ENCODE data around the gene GABRR2.

GABRR2 gene

DNA sequence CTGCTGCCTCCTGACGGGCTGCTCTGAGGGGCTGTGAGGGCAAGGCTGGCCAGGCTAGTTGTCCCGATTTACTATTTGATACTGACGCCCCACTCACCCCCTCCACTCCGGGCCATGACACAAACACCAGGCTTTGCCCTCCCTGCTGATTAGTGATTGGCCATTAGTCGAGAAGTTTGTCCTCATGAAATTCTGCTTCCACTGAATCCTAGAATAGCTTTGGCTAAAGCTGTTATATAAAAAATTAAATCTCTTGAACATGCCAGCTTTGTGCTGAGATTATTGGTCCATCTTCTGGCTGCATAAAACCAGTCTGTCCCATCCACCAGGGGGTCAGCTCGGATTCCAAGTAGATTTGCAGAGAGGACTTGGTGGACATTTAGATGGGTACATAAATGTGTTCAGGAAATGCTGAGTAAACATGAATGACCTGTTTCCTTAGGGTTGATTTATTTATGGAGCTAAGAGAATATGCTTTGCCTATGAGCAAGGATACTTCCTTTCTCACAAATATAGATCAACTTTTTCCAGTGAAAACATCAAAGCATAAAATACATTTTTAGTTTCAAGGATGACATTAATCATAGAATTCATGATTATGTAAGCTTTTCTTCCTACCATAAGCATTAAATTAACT, at the start of gene GABRR2:
GABRR2 (minus strand) TSS at position 51 of the 637 bp plus-strand sequence. CDS start 134 bp downstream, outside the sequence.
- no peak for DNase-seq

DNA sequence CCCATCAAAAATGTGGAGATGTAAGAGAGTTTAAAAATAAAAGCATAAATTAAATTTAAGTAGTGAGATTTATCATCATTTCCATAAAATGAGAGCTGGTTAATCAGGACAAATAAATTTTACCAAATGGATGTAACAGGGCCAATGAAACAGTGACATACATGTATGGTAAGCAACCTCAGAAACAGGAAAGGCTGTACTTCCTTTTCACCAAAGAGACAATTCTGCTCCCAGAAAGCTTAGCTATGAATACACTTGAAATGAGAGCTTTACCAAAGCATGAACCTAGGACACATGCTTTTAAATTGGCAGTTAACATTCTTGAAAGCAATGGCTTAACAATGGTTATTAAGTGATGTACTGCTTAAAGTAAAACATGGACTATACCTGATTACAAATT, 49.5 kb upstream of the GABRR2 start:
- no peak for DNase-seq

DNA sequence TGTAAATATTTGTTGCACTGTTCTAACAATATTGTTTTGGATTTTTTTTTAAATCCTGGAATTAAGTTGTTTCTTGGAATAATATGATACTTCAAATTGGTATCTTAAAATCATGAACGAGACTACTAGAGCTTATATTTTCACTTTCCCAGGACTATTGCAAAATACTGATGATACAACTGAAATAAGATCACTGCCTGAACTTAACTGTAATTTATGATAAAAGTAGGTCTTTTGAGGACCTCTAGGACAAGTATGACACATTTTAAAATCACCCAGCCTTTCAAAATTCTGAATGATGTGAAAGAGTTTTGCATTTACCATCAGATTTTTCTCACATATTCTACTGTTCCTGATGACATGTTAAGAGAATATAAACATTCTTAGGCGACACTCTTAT, 46.1 kb upstream of the GABRR2 start:
- no peak for DNase-seq

DNA sequence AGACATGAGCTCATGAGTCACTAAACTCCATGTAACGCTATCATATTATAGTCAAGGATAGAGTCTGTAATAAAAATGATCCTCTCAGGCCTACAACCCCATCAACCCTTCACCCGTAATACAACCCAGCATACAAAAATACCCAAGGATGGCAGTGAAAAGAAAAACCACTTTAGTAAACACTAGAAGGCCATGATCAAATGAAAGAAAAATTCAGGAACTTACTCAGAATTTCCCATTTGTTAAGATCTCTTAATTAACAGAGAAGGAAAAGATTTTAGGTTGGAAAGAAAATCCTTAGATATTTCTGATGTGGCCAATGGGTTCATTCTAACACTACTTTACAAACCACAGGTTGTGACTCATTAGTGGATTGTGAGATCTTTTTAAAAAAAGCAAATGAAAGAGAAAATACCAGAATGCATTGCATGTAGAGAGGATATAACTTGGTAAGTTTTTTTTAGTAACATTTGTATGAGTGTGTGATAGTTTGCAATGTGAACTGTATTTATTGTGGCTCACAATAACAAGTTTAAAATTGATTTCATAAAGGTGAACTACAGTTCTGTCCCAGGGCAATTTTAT, 45.4 kb upstream of the GABRR2 start:
- no peak for DNase-seq

DNA sequence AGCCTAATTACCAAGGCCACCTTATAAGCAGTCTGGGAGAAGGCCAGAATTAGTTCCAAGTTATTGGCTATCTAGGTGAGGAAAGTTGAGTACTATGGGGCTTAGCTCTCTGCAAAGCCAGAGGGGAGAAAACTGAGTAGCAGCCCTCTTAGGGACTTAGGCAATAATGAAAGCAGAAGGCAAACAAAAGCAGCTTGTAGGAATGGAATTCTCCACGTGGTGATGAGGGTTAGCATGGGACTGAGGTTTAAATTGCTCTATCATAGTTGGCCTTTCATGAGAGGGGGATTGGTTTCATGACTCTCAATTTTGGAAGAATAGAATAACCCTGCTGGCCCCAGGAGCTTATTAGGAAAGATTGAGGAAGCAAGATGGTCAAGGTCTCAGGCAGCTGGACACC, 44.5 kb upstream of the GABRR2 start:
- no peak for DNase-seq

DNA sequence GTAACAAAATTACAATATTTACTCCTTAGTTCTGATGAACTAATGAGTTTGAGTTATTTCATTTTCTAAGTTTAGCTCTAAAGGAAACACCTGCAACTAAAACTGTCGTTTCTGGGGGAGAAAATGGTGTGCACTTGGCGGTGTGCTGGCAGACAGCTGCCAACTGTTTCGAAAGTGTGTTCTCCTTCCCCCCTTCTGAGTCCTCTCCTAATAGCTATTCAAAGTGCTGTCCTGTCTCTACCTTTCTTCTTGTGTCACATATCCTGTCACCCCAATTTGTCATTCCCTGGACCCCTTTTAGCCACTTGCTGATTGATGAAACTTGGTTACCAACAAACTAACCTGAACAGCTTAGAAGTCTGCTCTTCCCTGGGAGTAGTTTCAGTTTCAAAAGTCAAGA, 42.3 kb upstream of the GABRR2 start:
- DNase-seq = no peak

DNA sequence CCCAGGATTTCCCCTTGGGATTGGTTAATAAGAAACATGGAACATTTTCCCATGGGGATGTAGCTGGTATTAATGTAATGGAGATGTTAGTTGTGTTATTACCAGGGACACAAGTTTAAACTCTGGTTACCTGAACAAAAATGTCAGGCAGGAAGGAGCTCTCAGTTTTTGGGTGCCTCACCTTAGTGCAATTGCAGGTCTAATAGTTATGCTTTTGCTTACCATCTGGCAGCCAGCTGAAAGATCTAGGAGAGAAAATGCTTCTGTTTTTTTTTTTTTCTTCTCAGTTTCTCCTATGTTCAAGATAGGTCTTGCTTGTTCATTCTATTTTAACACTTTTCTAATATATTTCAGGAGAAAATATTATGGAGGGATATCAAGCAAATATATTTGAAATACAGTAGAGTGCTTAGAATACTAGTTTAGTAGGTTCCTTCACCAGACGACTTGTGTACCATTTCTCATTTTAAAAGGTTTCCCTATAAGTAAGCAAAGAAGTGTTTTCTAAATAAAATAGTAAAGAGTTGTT, 41.6 kb upstream of the GABRR2 start:
- no peak for DNase-seq

DNA sequence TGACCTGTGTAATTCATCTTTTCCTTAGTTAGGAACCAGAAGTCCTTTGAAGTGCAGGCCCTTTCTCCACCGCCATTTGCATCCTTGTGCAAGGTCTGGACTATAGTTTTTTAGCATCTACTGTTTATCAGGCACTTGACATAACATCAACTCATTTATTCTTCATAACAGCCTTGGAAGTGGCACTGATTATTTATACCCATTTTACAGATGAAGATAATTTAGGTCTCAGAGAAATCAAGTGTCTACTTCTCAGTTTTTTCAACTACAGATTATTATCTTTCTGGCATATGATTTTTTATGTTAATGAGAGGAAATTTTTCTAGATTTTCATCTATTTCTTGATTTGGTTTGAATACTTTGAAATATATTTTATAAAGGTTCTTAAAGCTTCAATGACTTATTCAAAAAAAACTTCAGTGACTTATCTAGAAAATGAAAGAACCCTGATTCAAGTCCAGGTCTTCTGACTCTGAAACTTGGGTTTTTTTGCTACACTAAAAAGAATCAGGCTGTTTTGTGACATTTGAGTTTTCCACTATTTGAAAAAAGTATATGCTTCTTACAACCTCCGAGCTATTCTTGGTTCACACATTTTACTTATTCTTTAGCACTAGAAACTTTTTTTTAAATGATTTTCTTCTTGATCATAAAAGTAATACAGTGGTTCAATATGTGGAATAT, 40.6 kb upstream of the GABRR2 start:
- DNase-seq = no peak

DNA sequence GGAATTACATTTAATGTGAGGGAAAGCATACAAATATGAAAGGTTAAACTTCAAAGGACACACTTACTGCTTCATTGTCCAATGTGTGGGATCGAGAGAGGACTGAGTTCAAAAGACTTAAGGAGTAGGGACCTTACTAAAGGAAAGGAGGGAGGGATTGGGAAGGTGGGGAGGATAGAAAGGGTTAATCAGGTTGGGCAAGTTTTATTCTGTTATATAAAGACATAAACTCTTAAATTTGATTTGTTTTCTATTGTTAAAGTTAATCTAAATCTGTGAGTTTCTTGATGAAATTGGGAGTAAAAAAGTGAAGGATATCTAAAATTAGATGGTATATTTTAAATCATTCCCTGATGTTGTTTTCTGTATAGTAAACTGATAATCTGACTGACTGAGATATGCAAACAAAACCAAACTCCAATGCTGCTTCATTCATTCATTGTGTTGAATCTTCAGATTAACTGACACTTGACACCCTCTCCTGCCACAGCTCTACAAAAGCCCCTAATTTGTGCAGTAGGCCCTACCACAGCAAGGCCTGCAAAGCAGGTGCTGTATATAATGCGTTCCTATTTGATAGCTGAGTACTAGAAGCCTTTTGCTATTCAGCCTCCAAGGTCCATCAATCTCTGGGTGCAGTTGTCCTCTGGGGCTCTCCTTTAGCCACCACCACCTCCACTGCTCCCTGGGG, 38.7 kb upstream of the GABRR2 start:
- no peak for DNase-seq

DNA sequence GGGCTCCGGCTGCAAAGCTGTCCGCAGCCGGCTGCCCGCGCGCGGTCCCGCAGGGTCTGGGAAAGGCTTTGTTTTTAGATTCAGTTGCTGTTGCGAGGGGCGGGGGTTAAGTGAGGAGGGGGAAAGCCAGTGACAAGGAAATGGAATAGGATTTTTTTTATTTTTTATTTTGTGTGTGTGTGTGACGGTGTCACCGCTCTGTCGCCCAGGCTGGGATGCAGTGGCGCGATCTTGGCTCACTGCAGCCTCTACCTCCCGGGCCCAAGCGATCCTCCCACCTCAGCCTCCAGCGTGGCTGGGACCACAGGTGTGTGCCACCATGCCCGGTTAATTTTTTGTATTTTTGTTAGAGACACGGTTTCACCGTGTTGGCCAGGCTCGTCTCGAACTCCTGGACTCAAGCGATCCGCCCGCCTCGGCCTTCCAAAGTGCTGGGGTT, 38.0 kb upstream of the GABRR2 start:
- DNase-seq = no peak

DNA sequence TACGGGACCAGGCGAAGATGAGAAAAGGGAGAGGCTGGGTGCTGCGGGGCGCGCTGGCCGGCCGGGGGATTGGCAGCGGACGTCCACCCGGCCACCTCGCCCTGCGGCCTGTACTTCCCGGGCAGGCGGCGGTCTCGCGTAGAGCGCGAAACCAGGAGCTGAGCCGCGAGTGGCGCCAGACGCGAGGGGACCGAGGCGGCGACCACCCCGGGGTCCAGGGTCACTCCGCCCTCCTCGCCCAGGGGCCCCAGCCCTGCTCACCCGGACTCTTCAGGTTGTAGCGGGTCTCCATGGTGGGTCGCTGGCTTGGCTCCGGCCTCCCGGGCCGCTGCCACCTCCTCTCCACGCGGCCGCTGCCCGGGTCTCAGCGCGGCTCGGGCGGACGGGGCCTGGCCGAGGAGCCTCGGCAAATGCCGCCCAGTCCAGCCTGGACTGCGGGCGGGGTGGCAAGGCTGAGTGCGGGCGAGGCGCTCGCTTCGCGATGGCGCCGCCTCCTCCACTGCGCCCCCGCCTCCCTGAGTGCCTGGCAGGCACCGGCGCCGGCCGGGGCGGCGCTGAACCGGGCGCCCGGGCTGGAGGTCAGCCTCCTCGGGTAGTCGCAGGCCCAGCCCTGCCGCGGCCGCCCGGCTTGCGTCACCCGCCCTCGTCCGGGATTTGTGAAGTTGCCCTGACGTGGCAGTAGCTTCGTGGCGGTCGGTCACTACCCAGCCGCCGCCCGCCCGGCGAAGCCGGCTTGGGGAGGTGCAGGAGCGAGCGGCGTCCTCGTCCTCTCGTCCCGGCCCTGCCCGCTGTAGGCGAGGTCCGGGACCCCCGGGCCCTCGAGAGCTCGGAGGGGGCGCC, 37.4 kb upstream of the GABRR2 start, which contains the start of gene UBE2J1:
UBE2J1 (minus strand) TSS at position 445 of the 840 bp plus-strand sequence; CDS start at position 292, 153 bp downstream.
- DNase-seq = peak; percentile 67

DNA sequence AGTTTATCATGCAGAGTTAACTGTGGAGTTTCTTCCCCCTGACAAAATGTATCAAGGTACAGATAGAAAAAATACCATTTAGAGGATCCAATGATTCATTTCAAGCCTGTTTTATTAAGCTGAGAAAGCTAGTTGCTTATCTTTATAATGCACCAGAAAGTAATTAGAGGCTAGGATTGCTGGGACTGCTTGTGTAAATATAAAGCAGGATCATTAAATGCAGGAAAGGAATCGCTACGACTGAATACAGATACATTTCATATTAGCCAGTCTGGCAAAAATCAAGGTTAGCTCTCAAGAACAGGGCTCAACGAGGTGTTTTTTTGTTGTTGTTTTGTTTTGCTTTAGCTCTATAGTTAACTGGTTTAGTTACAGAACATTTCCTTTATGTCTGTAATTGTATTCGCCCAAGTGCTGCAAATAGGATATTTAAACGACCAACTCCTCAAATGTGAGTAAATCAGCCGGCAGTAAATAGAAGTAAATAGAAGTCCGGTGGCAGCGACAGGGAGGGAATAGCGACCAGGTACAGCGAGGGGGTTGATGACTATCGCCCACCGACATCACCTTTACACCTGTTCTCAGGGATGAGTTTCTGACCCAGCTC, 36.7 kb upstream of the GABRR2 start:
- no peak for DNase-seq

DNA sequence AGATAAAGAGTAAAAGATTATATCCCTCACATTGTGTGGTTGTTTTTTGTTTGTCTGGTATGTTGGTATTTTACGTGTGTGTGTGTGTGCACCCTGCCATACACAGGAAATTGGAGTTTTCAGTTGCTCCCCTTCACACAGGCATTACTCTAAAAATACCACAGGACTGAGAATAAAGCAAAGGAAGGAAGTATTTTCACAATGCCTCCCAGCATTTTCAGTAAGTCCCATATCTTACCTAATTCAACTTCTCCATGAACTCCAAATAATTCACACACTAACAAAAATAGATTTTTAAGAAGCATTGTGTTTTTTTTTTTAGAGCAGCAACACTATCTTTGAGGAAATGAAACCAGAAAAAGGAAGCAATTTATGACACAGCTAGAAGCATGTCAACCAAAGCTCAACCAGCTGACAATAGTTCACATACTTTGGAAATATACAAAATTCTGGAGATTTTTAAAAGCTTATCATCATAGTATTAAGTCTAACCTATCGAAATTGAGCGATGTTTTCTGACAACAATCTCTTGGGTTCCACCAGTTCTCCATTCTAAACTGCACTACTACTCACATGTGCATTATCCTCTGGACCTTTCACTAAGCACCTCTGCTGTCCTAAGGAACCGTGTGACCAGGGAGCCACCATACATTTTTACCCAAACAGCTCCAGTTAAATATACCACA, 35.3 kb upstream of the GABRR2 start:
- DNase-seq = no peak

DNA sequence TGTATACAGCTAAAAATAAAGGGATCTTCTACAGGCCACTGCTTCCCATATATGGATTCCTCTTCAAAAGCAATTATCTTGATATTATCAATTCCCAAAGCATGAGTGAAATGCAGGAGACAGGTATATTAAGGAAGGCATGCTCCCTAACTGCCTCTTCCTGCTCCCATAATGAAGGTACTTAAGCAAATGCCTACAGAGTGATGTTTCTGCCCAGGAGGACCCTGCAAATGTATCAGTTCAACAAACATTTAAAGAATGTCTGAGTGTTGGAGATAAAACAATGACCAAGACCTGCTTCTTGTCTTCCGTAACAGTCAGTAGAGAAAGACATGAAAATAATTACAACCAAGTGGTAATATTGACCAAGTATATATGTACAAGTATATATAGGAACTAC, 33.3 kb upstream of the GABRR2 start:
- DNase-seq = no peak

DNA sequence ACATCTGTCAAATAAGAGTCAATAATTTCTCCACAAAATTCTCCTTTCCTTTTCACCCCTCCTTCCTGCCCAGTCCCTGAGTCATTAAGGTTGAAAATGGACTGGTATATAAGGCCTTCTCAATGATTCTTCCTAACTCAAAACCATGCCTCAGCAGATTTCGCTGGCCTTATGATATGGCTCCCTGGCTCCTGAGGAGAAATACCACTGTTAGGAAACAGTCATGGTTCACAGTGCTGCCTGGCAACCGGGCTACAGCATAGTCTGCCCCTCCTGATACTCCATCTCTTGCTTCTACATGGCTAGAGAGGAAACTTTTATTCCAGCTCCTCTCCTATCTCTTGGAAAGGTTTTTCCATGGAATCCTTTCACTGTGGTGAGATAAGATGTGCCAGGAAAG, 32.7 kb upstream of the GABRR2 start:
- DNase-seq = no peak

DNA sequence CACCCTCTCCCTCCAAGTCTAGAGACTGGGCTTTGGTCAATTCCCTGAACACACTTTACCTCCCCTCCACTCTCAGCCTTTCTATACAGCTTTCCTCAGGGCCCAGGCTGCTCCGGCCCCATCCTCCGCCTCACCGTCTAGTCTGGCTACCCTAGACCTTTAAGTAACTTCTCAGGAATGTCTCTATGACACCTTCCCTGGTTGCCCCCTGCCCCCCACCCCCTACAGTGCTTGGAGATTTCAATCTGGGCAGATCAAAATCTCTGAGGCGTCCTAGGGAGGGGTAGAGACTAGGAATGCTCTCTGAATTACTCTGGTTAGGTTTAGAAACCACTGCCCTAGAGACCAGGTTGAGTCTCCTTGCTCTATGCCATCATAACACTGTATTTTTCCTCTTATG, 31.3 kb upstream of the GABRR2 start:
- no peak for DNase-seq

DNA sequence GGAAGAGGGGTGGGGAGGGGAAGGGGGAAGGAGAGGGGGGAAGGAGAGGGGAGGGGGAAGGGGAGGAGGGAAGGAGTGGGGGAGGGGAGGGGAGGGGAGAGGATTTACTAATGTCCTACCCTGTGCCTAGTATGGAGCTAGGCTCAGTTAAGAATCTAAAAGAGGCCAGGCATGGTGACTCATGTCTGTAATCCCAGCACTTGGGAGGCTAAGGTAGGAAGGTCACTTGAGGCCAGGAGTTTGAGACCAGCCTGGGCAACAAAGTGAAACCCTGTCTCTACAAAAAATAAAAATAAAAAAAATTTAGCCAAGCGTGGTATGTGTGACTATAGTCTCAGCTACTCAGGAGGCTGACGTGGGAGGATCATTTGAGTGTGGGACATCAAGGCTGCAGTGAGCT, 24.5 kb upstream of the GABRR2 start:
- no peak for DNase-seq

DNA sequence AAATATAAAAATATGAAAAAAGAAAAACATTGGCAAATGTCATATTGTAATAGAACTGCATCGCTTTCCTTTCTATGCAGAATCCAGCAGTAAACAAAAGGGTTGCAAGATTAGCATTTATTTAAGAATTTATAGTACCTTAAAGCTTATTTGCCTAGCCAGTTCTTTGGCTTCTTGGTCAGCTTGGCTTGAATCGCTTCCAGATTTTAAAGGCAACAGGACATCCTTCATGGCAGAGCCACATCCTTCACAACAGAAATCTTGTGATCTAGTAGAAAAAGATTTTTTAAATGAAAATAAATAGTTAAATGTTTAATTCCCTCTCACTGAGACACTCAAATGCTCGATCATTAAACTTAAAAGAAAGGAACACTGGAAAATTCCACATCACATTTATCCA, 20.1 kb upstream of the GABRR2 start:
- no peak for DNase-seq

DNA sequence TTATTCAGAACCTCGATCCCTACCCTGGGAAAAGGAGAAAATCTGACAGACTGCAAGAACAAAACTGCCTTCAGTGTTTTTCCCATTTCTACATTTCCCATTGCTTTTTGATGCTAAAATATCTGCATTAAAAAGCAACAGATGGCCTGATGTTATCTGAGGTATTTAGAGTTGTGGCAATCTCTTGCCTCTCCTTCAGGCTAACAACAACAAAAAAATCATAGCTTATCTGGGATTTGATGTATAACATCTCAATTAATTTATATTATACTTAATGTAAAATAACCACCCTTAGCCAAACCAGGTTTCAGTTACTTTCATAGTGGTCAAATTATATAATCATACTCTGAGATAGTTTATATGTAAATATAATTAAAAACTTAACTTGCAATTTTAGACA, 15.8 kb upstream of the GABRR2 start:
- DNase-seq = no peak

DNA sequence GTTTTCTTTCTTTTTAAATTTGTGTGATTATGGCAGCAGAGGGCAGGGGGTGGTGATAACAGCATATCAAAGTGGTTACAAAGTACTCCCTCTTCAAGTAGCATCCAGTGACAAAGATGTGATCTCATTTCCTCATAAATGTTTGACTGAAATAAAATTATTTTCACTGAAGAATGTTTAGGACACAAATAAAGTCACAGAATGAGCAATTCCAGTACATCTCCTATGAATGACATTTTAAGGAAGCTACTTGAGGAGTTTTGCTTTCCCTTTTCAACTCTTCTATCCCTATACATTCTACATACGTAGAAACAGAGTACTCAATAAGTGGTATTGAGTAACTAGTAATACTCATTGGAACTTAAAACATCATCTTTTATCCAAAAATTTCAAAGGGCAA, 13.9 kb upstream of the GABRR2 start:
- no peak for DNase-seq

DNA sequence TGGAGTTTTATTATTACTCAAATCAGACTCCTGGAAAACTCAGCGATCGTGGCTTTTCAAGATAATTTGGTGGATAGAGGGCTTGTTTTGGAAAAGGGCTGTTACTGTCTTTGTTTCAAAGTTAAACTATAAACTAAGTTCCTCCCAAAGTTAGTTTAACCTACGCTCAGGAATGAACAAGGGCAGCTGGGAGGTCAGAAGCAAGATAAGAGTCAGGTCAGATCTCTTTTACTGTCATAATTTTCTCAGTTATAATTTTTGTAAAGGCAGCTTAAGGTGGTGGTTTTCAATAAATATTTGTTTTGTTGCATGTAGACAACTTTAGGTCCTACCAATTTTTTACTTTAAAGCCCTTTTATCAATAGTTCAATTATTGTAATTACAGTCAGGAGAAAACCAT, 9.2 kb upstream of the GABRR2 start:
- DNase-seq = no peak

All from activated naive CD4-positive, alpha-beta T cell treated with anti-CD3 and anti-CD28 coated beads, Interleukin-2, amount 50 U/mL, for 16 hours (primary cell).